Tibial nerve (tissue), 3 donors: ENCODE results near the gene CALML3.

ENCODE experiments used
- CTCF ChIP-seq, 5 experiments: fragments of 200-600 bp in 3 of 5; fragments of 450-650 bp in 2 of 5; sonication (generic) in 3 of 5; IDR thresholded peaks; one replicate each; pipeline ENCODE4 v1.5.1; 2016 to 2019; ENCODE audit warnings: antibody characterized with exemption in 5 of 5, mild to moderate bottlenecking in 3 of 5, moderate library complexity in 2 of 5
- POLR2A ChIP-seq, 2 donors: fragments of 450-650 bp; IDR thresholded peaks; one replicate each; pipeline ENCODE4 v1.6.1; 2017; ENCODE audit warnings: antibody characterized with exemption in 2 of 2, mild to moderate bottlenecking in 2 of 2, moderate library complexity in 2 of 2

- no peak for TF ChIP-seq CTCF (IDR thresholded peaks at IDR 0.05)
- no peak for TF ChIP-seq POLR2A (IDR thresholded peaks at IDR 0.05)
Measured at GRCh38 chr10:5522913-5523560, 1.7 kb upstream of the CALML3 start.
